ENCODE measurements around the gene P4HA1.
"Not testable (repeated sequence)": the region's sequence is repeated elsewhere in the genome, so short reads cannot be mapped to it uniquely, and the experiment has no call there.

The P4HA1 gene

DNA sequence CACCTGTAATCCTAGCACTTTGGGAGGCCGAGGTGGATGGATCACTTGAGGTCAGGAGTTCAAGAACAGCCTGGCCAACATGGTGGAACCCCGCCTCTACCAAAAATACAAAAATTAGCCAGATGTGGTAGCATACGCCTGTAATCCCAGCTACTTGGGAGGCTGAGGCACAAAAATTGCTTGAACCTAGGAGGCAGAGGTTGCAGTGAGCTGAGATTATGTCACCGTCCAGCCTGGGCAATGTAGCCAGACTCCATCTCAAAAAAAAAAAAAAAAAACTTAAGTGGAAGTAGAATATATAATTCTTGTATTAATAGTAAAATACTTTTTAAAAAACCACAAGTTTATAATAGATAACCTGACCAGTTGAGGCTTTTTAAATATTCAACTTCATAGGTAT is 112.0 kb downstream of the P4HA1 start:
- not testable (repeated sequence) for DNase-seq (ENCODE audit: insufficient read length, low spot score); FAIRE-seq

DNA sequence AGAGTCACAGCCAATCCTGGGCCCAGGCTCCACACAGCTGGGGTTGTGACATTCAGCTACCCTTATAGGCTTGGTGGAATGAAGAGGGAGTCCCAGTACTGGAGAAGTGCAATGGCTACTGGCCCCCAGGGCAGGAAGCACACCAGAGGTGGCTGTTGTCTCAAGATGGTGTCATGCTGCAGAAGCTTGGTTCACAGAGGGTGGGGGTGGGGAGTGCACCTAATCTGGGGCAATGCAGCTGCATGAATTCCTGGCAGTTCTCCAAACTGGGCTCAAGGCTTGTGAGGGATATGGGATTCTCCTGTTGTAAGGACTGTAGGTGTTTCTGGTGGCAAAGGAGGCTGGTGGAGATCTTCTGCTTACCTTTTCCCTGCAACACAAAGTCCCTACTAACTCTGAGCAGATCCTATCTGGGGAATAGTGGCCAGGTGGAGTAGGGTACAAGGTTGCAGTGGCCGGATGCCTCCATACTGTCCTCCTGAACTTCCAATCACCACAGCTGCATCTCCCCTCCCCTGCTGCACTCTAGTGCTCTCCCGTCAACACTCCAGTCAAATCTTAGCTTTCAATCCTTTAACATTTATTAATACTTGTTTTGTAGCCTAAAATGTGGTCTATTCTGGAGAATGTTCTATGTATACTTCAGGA is 114.7 kb downstream of the P4HA1 start:
- DNase-seq (ENCODE audit: insufficient read length, low spot score): no peak

DNA sequence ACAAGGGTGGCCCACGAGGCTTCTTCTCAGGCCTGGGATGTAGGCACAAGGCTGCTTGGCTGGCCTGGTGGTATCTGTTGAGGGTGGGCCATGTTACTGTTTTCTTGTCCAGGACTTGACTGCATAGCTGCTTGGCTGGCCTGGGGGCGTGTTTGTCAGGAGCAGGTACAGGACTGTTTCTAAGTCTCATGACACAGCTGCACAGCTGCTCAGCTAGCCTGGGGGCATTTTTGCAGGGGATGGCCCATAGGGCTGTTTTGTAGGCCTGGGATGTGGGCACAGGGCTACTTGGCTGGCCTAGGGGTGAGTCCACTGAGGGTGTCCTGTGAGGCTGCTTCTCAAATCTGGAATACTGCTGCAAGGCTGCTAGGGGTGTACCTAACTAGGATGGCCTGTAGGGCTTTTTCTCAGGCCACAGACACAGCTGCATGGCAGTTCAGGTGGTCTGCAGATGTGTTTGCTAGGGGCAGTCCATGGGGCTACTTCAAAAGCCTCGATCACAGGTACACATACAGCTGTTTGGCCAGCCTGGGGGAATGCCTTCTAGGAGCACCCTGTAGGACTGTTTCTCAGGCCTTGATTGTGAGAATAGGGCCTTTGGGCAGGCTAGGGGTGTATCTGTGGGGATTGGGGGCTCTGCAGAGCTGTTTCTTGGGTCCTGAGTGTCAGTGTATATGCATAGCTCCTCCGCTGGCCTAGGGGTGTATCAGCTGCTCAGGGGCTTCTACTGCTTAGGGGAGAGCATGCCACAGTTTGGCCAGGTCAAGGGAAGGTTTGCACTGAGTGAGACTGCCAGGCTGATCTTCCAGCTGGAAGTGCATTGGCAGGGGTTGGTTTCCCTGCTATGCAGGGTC is 115.4 kb downstream of the P4HA1 start:
- no peak for FAIRE-seq
- DNase-seq (ENCODE audit: insufficient read length, low spot score): no peak

More for the DNA sequence above, 114.7 kb downstream of the P4HA1 start:
- FAIRE-seq: no peak

DNA sequence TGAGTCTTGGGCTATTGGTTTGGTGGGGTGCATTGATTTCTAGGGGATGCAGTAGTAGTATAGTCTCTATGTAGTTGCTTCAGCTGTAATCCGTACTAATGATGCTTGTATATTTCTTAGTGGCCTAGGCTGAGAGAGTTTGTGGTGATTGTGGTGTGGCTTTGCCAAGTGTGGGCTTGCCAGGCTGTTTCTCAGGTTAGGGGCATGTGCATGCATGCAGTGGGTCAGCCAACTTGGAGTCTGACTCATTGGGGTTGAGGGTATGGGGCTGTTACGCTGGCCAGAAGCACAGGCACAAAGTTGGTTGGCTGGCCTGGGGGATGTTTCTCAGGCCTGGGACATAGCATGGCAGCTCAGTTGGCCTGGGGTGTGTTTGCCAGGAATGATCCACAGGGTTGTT is 116.3 kb downstream of the P4HA1 start:
- DNase-seq (ENCODE audit: insufficient read length, low spot score) (no peak), FAIRE-seq (no peak)

DNA sequence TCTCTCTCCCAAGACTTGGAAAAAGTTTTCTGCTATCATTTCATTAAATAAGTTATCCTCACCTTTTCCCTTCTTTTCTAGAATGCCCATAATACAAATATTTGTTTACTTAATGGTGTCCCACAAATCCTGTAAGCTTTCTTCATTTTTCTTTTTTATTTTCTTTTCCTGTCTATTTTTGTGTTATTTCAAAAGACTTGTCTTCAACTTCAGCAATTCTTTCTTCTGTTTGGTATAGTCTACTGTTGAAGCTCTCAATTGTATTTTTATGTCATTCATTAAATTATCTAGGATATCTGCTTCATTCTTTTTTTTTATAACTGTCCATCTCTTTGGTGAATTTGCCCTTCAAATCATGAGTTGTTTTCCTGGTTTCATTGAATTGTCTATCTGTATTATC is 117.0 kb downstream of the P4HA1 start:
- FAIRE-seq (no peak), DNase-seq (ENCODE audit: insufficient read length, low spot score) (no peak)

DNA sequence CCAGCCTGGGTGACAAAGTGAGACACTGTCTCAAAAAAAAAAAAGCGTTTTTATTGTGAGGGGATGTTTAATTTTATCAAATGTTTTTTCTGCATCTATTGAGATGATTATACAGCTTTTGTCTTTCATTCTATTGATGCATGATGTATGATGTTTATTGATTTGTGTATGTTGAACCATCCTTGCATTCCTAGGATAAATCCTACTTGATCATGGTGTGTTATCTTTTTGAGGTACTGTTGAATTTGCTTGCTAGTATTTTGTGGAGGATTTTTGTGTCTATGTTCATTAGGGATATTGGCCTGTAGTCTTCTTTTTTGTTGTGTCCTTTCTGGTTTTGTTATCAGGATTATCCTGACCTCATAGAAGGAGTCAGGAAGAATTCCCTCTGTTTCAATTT is 119.8 kb downstream of the P4HA1 start:
- FAIRE-seq (no peak), DNase-seq (ENCODE audit: insufficient read length, low spot score) (no peak)
